ENCODE results near the gene PPP1R37. TPM values are rescaled to one million over a fixed set of nuclear protein-coding genes. Genes with fewer than 3 reads are reported as not detected.

The PPP1R37 gene
- total and polyA plus RNA-seq, 5 donors from 2014 or later, result 0.61 to 17.4 (median 0.69) TPM

DNA sequence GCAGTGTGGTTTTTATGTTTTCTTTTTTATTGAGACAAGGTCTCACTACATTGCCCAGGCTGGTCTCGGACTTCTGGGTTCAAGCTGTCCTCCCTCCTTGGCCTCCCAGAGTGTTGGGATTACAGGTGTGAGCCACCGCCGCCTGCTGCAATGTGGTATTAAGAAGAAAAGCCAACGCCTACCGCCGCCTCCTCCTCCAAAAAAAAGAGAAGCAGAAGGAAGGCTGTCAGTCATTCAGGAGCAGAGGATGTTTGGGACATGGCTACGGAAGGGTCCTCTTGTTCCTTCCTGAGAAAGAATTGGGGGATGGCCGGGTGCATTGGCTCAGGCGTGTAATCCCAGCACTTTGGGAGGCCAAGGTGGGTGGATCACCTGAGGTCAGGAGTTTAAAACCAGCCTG lies 1.2 kb downstream of the PPP1R37 start:
- H3K4me3 ChIP-seq (ENCODE audit: low read depth, low read length), result peak overlapping the region; percentile 86
- Mint-ChIP-seq H3K4me1 (peaks cover 12 to 73% (median 50%) of the 10 kb centered on the region in 4 donors), H3K27me3 (peaks cover 6% of the 10 kb centered on the region), H3K36me3 (peaks cover 4% of the 10 kb centered on the region), H3K9me3 (peaks cover 0 to 4% (median 0%) of the 10 kb centered on the region in 7 donors), H3K27ac (peak overlapping the region in 2 of 3 donors; percentile 97 to 98), H3K4me3 (peak overlapping the region; percentile 90 to 99 (median 94))
- DNase-seq (no peak), ATAC-seq (ENCODE audit: low read depth in 2 of 2) (no peak)
- H3K27me3 ChIP-seq (ENCODE audit: control insufficient read depth, insufficient read depth, low read length), result no peaks in the 10 kb centered on the region
- peaks cover 30% of the 10 kb centered on the region for H3K4me1 ChIP-seq (ENCODE audit: control insufficient read depth, insufficient read depth, low read length, poor library complexity, severe bottlenecking)
- H3K36me3 ChIP-seq (ENCODE audit: control insufficient read depth, insufficient read depth, low read length), result peaks cover 3% of the 10 kb centered on the region
- H3K27ac ChIP-seq (ENCODE audit: insufficient read depth, low read length, poor library complexity, severe bottlenecking), result no peak overlapping the region
- H3K9me3 ChIP-seq (ENCODE audit: control insufficient read depth in 2 of 2, low read length in 2 of 2), result no peaks in the 10 kb centered on the region

GRCh38 chr19:45094707-45095106 lies 1.7 kb downstream of the PPP1R37 start:
- peaks cover 6% of the 10 kb centered on the region for H3K27me3 Mint-ChIP-seq
- peaks cover 12 to 77% (median 51%) of the 10 kb centered on the region in 4 donors for H3K4me1 Mint-ChIP-seq
- peak overlapping the region in 2 of 3 donors; percentile 97 to 98 for H3K27ac Mint-ChIP-seq
- H3K36me3 ChIP-seq (ENCODE audit: control insufficient read depth, insufficient read depth, low read length), result peaks cover 3% of the 10 kb centered on the region
- no peak overlapping the region for H3K27ac ChIP-seq (ENCODE audit: insufficient read depth, low read length, poor library complexity, severe bottlenecking)
- peaks cover 0 to 4% (median 0%) of the 10 kb centered on the region in 7 donors for H3K9me3 Mint-ChIP-seq
- DNase-seq (no peak), ATAC-seq (ENCODE audit: low read depth in 2 of 2) (no peak)
- no peak overlapping the region for H3K4me3 ChIP-seq (ENCODE audit: low read depth, low read length)
- no peaks in the 10 kb centered on the region for H3K27me3 ChIP-seq (ENCODE audit: control insufficient read depth, insufficient read depth, low read length)
- peak overlapping the region; percentile 27 to 99 (median 92) for H3K4me3 Mint-ChIP-seq
- no peaks in the 10 kb centered on the region for H3K9me3 ChIP-seq (ENCODE audit: control insufficient read depth in 2 of 2, low read length in 2 of 2)
- peaks cover 4% of the 10 kb centered on the region for H3K36me3 Mint-ChIP-seq
- H3K4me1 ChIP-seq (ENCODE audit: control insufficient read depth, insufficient read depth, low read length, poor library complexity, severe bottlenecking), result peaks cover 30% of the 10 kb centered on the region

- Mint-ChIP-seq H3K27ac (peak overlapping the region; percentile 73 to 89 (median 76)), H3K4me3 (peak overlapping the region; percentile 31 to 99 (median 69)), H3K4me1 (peaks cover 12 to 83% (median 53%) of the 10 kb centered on the region in 4 donors), H3K27me3 (peaks cover 6% of the 10 kb centered on the region), H3K9me3 (peaks cover 0 to 4% (median 0%) of the 10 kb centered on the region in 7 donors), H3K36me3 (peaks cover 4% of the 10 kb centered on the region)
- Histone ChIP-seq H3K27ac (ENCODE audit: insufficient read depth, low read length, poor library complexity, severe bottlenecking) (no peak overlapping the region), H3K4me1 (ENCODE audit: control insufficient read depth, insufficient read depth, low read length, poor library complexity, severe bottlenecking) (peaks cover 30% of the 10 kb centered on the region), H3K27me3 (ENCODE audit: control insufficient read depth, insufficient read depth, low read length) (no peaks in the 10 kb centered on the region), H3K36me3 (ENCODE audit: control insufficient read depth, insufficient read depth, low read length) (no peaks in the 10 kb centered on the region), H3K9me3 (ENCODE audit: control insufficient read depth in 2 of 2, low read length in 2 of 2) (no peaks in the 10 kb centered on the region), H3K4me3 (ENCODE audit: low read depth, low read length) (no peak overlapping the region)
- ATAC-seq (ENCODE audit: low read depth in 2 of 2) (no peak), DNase-seq (no peak)
These were observed 2.8 kb downstream of the PPP1R37 start for GRCh38 chr19:45095496-45096413.

GRCh38 chr19:45096700-45097099 lies 3.7 kb downstream of the PPP1R37 start:
- Mint-ChIP-seq H3K27ac (peak overlapping the region in 2 of 3 donors; percentile 79 to 89), H3K27me3 (peaks cover 6% of the 10 kb centered on the region), H3K4me1 (peaks cover 6 to 84% (median 50%) of the 10 kb centered on the region in 4 donors), H3K9me3 (peaks cover 0 to 4% (median 0%) of the 10 kb centered on the region in 7 donors), H3K36me3 (no peaks in the 10 kb centered on the region), H3K4me3 (peak overlapping the region in 3 of 4 donors; percentile 58 to 95 (median 72))
- no peak overlapping the region for H3K27ac ChIP-seq (ENCODE audit: insufficient read depth, low read length, poor library complexity, severe bottlenecking)
- H3K9me3 ChIP-seq (ENCODE audit: control insufficient read depth in 2 of 2, low read length in 2 of 2), result no peaks in the 10 kb centered on the region
- H3K27me3 ChIP-seq (ENCODE audit: control insufficient read depth, insufficient read depth, low read length), result no peaks in the 10 kb centered on the region
- H3K4me3 ChIP-seq (ENCODE audit: low read depth, low read length), result no peak overlapping the region
- H3K36me3 ChIP-seq (ENCODE audit: control insufficient read depth, insufficient read depth, low read length), result no peaks in the 10 kb centered on the region
- ATAC-seq (ENCODE audit: low read depth in 2 of 2), result no peak
- no peak for DNase-seq
- H3K4me1 ChIP-seq (ENCODE audit: control insufficient read depth, insufficient read depth, low read length, poor library complexity, severe bottlenecking), result peaks cover 25% of the 10 kb centered on the region

- ATAC-seq (ENCODE audit: low read depth in 2 of 2), result no peak
- H3K36me3 ChIP-seq (ENCODE audit: control insufficient read depth, insufficient read depth, low read length), result no peaks in the 10 kb centered on the region
- Mint-ChIP-seq H3K27ac (peak overlapping the region in 1 of 3 donors; percentile 89), H3K27me3 (peaks cover 6% of the 10 kb centered on the region), H3K36me3 (no peaks in the 10 kb centered on the region), H3K4me1 (peaks cover 5 to 86% (median 48%) of the 10 kb centered on the region in 4 donors), H3K9me3 (peaks cover 0 to 1% (median 0%) of the 10 kb centered on the region in 7 donors), H3K4me3 (peak overlapping the region in 3 of 4 donors; percentile 31 to 95 (median 72))
- H3K9me3 ChIP-seq (ENCODE audit: control insufficient read depth in 2 of 2, low read length in 2 of 2), result no peaks in the 10 kb centered on the region
- H3K27ac ChIP-seq (ENCODE audit: insufficient read depth, low read length, poor library complexity, severe bottlenecking), result no peak overlapping the region
- H3K4me1 ChIP-seq (ENCODE audit: control insufficient read depth, insufficient read depth, low read length, poor library complexity, severe bottlenecking), result peaks cover 29% of the 10 kb centered on the region
- H3K4me3 ChIP-seq (ENCODE audit: low read depth, low read length), result no peak overlapping the region
- H3K27me3 ChIP-seq (ENCODE audit: control insufficient read depth, insufficient read depth, low read length), result no peaks in the 10 kb centered on the region
- DNase-seq, result no peak
These were observed 4.4 kb downstream of the PPP1R37 start for GRCh38 chr19:45097450-45097775.

- Histone ChIP-seq H3K4me3 (ENCODE audit: low read depth, low read length) (no peak overlapping the region), H3K4me1 (ENCODE audit: control insufficient read depth, insufficient read depth, low read length, poor library complexity, severe bottlenecking) (peaks cover 33% of the 10 kb centered on the region), H3K36me3 (ENCODE audit: control insufficient read depth, insufficient read depth, low read length) (no peaks in the 10 kb centered on the region), H3K27ac (ENCODE audit: insufficient read depth, low read length, poor library complexity, severe bottlenecking) (no peak overlapping the region), H3K27me3 (ENCODE audit: control insufficient read depth, insufficient read depth, low read length) (no peaks in the 10 kb centered on the region), H3K9me3 (ENCODE audit: control insufficient read depth in 2 of 2, low read length in 2 of 2) (no peaks in the 10 kb centered on the region)
- H3K9me3 Mint-ChIP-seq, result peaks cover 0 to under 1% (median 0%) of the 10 kb centered on the region in 7 donors
- peaks cover under 1% of the 10 kb centered on the region for H3K27me3 Mint-ChIP-seq
- no peaks in the 10 kb centered on the region for H3K36me3 Mint-ChIP-seq
- peaks cover 5 to 86% (median 48%) of the 10 kb centered on the region in 4 donors for H3K4me1 Mint-ChIP-seq
- peak overlapping the region in 3 of 4 donors; percentile 31 to 95 (median 40) for H3K4me3 Mint-ChIP-seq
- H3K27ac Mint-ChIP-seq, result peak overlapping the region in 2 of 3 donors; percentile 17 to 38
- DNase-seq (no peak), ATAC-seq (ENCODE audit: low read depth in 2 of 2) (no peak)
These were observed 5.0 kb downstream of the PPP1R37 start for GRCh38 chr19:45097776-45098520.

DNA sequence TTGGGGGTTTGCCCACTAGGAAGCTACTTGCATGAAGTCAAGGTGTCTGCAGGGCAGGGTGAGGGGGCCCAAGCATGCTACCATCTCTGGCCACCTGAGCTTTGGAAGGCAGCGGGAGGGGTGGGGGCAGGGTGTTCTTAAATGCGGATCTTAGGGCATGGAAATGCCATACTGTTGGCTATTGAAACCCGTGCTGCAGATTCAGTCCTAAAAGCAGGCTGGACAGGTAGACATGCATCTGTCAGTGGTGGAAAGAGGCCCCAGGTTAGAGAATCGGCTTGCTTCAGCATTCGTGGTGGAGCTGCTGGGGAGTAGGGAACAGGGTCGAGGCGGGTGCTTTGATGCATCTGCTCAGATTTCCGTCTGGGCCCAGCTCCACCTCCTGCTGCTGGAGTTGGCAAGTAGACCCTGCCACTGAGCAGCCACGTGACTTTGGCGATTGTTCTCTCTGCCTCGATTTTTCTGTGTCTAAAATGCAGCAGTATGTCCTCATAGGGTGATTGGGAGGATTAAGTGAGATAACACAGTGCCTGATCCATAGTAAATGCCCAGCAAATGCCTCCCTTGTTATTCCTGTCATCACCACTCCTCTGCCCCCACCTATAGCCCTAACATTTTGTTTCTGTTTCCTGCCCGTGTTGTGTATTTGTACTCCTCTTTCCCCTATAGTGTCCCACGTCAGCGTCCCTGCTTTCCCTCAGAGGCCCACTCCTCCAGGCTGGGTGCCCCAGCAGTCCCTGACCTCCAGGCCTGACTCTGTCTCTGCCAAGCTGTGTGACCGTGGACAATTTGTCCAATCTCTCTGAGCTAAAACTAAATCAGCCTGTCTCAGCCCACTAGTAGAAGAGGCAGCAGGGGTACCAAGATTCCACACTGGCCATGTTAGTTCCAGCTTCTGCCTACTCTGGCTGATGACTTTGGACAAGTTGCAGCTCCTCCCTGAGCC lies 5.8 kb downstream of the PPP1R37 start:
- Histone ChIP-seq H3K4me3 (ENCODE audit: low read depth, low read length) (no peak overlapping the region), H3K36me3 (ENCODE audit: control insufficient read depth, insufficient read depth, low read length) (no peaks in the 10 kb centered on the region), H3K27ac (ENCODE audit: insufficient read depth, low read length, poor library complexity, severe bottlenecking) (no peak overlapping the region), H3K9me3 (ENCODE audit: control insufficient read depth in 2 of 2, low read length in 2 of 2) (no peaks in the 10 kb centered on the region), H3K27me3 (ENCODE audit: control insufficient read depth, insufficient read depth, low read length) (no peaks in the 10 kb centered on the region), H3K4me1 (ENCODE audit: control insufficient read depth, insufficient read depth, low read length, poor library complexity, severe bottlenecking) (peaks cover 35% of the 10 kb centered on the region)
- no peaks in the 10 kb centered on the region for H3K27me3 Mint-ChIP-seq
- peaks cover 0 to 2% (median 0%) of the 10 kb centered on the region in 7 donors for H3K9me3 Mint-ChIP-seq
- peak overlapping the region in 2 of 3 donors; percentile 44 to 71 for H3K27ac Mint-ChIP-seq
- H3K36me3 Mint-ChIP-seq, result no peaks in the 10 kb centered on the region
- ATAC-seq (ENCODE audit: low read depth in 2 of 2) (no peak), DNase-seq (no peak)
- peaks cover 5 to 87% (median 48%) of the 10 kb centered on the region in 4 donors for H3K4me1 Mint-ChIP-seq
- peak overlapping the region in 3 of 4 donors; percentile 33 to 95 (median 68) for H3K4me3 Mint-ChIP-seq

Data from CD4-positive, CD25-positive, alpha-beta regulatory T cell (primary cell).